HepG2 (cell line): Measurements from ENCODE around the gene INTS7. TPM values are rescaled to one million over a fixed set of nuclear protein-coding genes. Genes with fewer than 3 reads are reported as not detected.

Experiments used
- ARNTL ChIP-seq: sonication (generic); formaldehyde crosslinking; IDR thresholded peaks from 2 replicates; pipeline ENCODE4 v1.4.0; 2020; ENCODE audit warnings: mild to moderate bottlenecking, missing genetic modification reagents
- ATF3 ChIP-seq: sonication (generic); formaldehyde crosslinking; IDR thresholded peaks from 2 replicates; pipeline ENCODE4 v1.4.0; 2020; ENCODE audit warnings: missing genetic modification reagents
- ATF7-NPFF ChIP-seq: sonication (generic); formaldehyde crosslinking; IDR thresholded peaks from 2 replicates; pipeline ENCODE4 v1.8.1; 2023; ENCODE audit warnings: mild to moderate bottlenecking, low read depth, missing genetic modification reagents, moderate library complexity
- CBFB ChIP-seq: sonication (generic); formaldehyde crosslinking; IDR thresholded peaks from 2 replicates; pipeline ENCODE4 v1.4.0; 2020; ENCODE audit warnings: missing genetic modification reagents
- FOXK1 ChIP-seq: sonication (generic); formaldehyde crosslinking; IDR thresholded peaks from 2 replicates; pipeline ENCODE4 v1.4.0; 2020; ENCODE audit warnings: low read depth, missing genetic modification reagents, borderline replicate concordance
- GMEB2 ChIP-seq: IDR thresholded peaks from 2 replicates; pipeline ENCODE4 v1.6.1; 2016; ENCODE audit warnings: missing biosample characterization, missing genetic modification reagents, low read depth
- HDAC6 ChIP-seq: fragments of 200-600 bp; sonication (generic); IDR thresholded peaks from 2 replicates; pipeline ENCODE4 v1.7.0; 2017; ENCODE audit warnings: mild to moderate bottlenecking, antibody characterized with exemption, low read length, low read depth
- HIC2 ChIP-seq: sonication (generic); formaldehyde crosslinking; IDR thresholded peaks from 2 replicates; pipeline ENCODE4 v1.9.0; 2022; ENCODE audit warnings: low read depth, missing genetic modification reagents
- LBX2 ChIP-seq: sonication (generic); formaldehyde crosslinking; IDR thresholded peaks from 2 replicates; pipeline ENCODE4 v1.5.0; 2020; ENCODE audit warnings: missing genetic modification reagents, mild to moderate bottlenecking, borderline replicate concordance
- MYNN ChIP-seq: sonication (generic); formaldehyde crosslinking; IDR thresholded peaks from 2 replicates; pipeline ENCODE4 v1.4.0; 2020; ENCODE audit warnings: mild to moderate bottlenecking, low read depth, missing genetic modification reagents
- NFE2L2 ChIP-seq: fragments of 150-350 bp; IDR thresholded peaks from 2 replicates; pipeline ENCODE4 v1.6.1; 2014; ENCODE audit warnings: low read length
- NR2C2 ChIP-seq: sonication (generic); formaldehyde crosslinking; IDR thresholded peaks from 2 replicates; pipeline ENCODE4 v1.4.0; 2020; ENCODE audit warnings: missing genetic modification reagents, mild to moderate bottlenecking, moderate library complexity, borderline replicate concordance
- SRSF4 ChIP-seq: fragments of 200-400 bp; formaldehyde crosslinking; IDR thresholded peaks from one replicate; pipeline ENCODE4 v1.6.1; 2018; ENCODE audit warnings: mild to moderate bottlenecking, low read depth, low read length, moderate library complexity; ENCODE audit not compliant: poor library complexity, severe bottlenecking
- TARDBP ChIP-seq: sonication (generic); formaldehyde crosslinking; IDR thresholded peaks from 2 replicates; pipeline ENCODE4 v1.8.0; 2022; ENCODE audit warnings: mild to moderate bottlenecking, missing genetic modification reagents
- TBL1XR1 ChIP-seq: fragments of 150-350 bp; IDR thresholded peaks from 2 replicates; pipeline ENCODE4 v1.6.1; 2014; ENCODE audit warnings: borderline replicate concordance, low read length; ENCODE audit not compliant: partially characterized antibody
- TCF12 ChIP-seq, 2 experiments: fragments of 450-650 bp in 1 of 2; sonication (generic) in 1 of 2; formaldehyde crosslinking in 1 of 2; IDR thresholded peaks; 2 replicates each; pipeline versions ENCODE4 v1.6.1 to v1.8.0; 2017 to 2022; ENCODE audit warnings: antibody characterized with exemption in 1 of 2, mild to moderate bottlenecking in 1 of 2, missing genetic modification reagents in 1 of 2, moderate library complexity in 1 of 2
- TCF7 ChIP-seq: sonication (generic); IDR thresholded peaks from 2 replicates; pipeline ENCODE4 v1.6.1; 2016; ENCODE audit warnings: antibody characterized with exemption, low read depth
- TFDP2 ChIP-seq: sonication (generic); formaldehyde crosslinking; IDR thresholded peaks from 2 replicates; pipeline ENCODE4 v1.4.0; 2020; ENCODE audit warnings: missing genetic modification reagents
- TRIM22 ChIP-seq: fragments of 450-650 bp; IDR thresholded peaks from 2 replicates; pipeline ENCODE4 v1.6.1; 2017
- ZNF343 ChIP-seq: sonication (generic); formaldehyde crosslinking; IDR thresholded peaks from 2 replicates; pipeline ENCODE4 v1.4.0; 2020; ENCODE audit warnings: mild to moderate bottlenecking, missing genetic modification reagents
- ZNF496 ChIP-seq: sonication (generic); formaldehyde crosslinking; IDR thresholded peaks from 2 replicates; pipeline ENCODE4 v1.8.1; 2023; ENCODE audit warnings: mild to moderate bottlenecking, moderate library complexity, missing genetic modification reagents; ENCODE audit not compliant: insufficient replicate concordance
- ZNF563 ChIP-seq: sonication (generic); formaldehyde crosslinking; IDR thresholded peaks from 2 replicates; pipeline ENCODE4 v1.8.0; 2022; ENCODE audit warnings: mild to moderate bottlenecking, moderate library complexity, missing genetic modification reagents
- polyA plus RNA-seq, 8 experiments: library from polyadenylated mRNA; depleted of rRNA in 3 of 8; stranded (reverse) in 7 of 8; unstranded in 1 of 8; fragments of >200 nt; fragmentation: Illumina TruSeq in 4 of 8; extraction: Trizol in 4 of 8; gene quantifications; 2 replicates each; pipeline versions ENCODE4 v1.2.1 to v1.2.3, GENCODE V29; 2011 to 2016; ENCODE audit warnings: low read depth in 4 of 8, missing spikeins in 1 of 8, mixed read lengths in 1 of 8; ENCODE audit not compliant: insufficient read depth in 1 of 8
- total RNA-seq, 5 experiments: library from RNA; depleted of rRNA; stranded (reverse); fragments of >200 nt; fragmentation: Illumina TruSeq; extraction: Trizol; gene quantifications; 2 replicates each; pipeline ENCODE4 v1.2.3, GENCODE V29; 2016; ENCODE audit warnings: low read depth in 1 of 5

The INTS7 gene
- total and polyA plus RNA-seq, 2 of the 13 experiments (the other 11 are each of a cell fraction or from before 2014, with no cell fraction given): 18.3 to 22.4 TPM

- TF ChIP-seq FOXK1 (CRISPR knock-in tag) (peak; percentile 46; the same call in 1 of the 2 replicates), TRIM22 (no peak), ZNF343 (no peak), ZNF496 (no peak), GMEB2 (0 out of 2 replicates have a peak, but pooled peaks have one; percentile 24), ZNF563 (CRISPR knock-in tag) (peak; percentile 55; the same call in 1 of the 2 replicates), TARDBP (CRISPR knock-in tag) (peak; percentile 83), NR2C2 (peak; percentile 53), MYNN (no peak), TCF12 (IDR thresholded peaks at IDR 0.05) (no peak), TCF12 (CRISPR knock-in tag; IDR thresholded peaks at IDR 0.05) (no peak), CBFB (0 out of 2 replicates have a peak, but pooled peaks have one; percentile 21), HDAC6 (no peak), TCF7 (no peak), TFDP2 (CRISPR knock-in tag) (peak; percentile 99), SRSF4 (no peak), LBX2 (CRISPR knock-in tag) (no peak), ATF7-NPFF (CRISPR knock-in tag) (peak; percentile 78; the same call in 1 of the 2 replicates), ARNTL (CRISPR knock-in tag) (no peak), HIC2 (no peak), NFE2L2 (no peak), TBL1XR1 (no peak), ATF3 (CRISPR knock-in tag) (0 out of 2 replicates have a peak, but pooled peaks have one; percentile 15)
Measured at GRCh38 chr1:212035123-212035834, at the start of gene INTS7, which contains the start of gene DTL (continued).
